NCI-H526 (cell line): ENCODE results near the gene BUB3.
A peak's percentile ranks its signal among the peaks of the same experiment; 100 is the strongest.

Source experiments
- DNase-seq, 2 experiments: peaks; one replicate each; lab custom pipeline; 2025; lab: John Stamatoyannopoulos, UW

The BUB3 gene

GRCh38 chr10:123141791-123142700 lies 12.2 kb upstream of the BUB3 start:
- DNase-seq, result peak; percentile 14 to 39

- DNase-seq, result no peak
Observed at GRCh38 chr10:123142701-123143161, 11.5 kb upstream of the BUB3 start.

GRCh38 chr10:123143162-123143824 lies 10.9 kb upstream of the BUB3 start:
- no peak for DNase-seq

GRCh38 chr10:123143825-123144168 lies 10.4 kb upstream of the BUB3 start:
- DNase-seq, result no peak

- peak; percentile 90 to 94 for DNase-seq
Observed at GRCh38 chr10:123144697-123145541, 9.3 kb upstream of the BUB3 start.

GRCh38 chr10:123145542-123146012 lies 8.6 kb upstream of the BUB3 start:
- peak in 1 of 2 experiments; percentile 69 for DNase-seq

GRCh38 chr10:123146013-123146893 lies 7.9 kb upstream of the BUB3 start:
- peak; percentile 27 to 73 for DNase-seq

- no peak for DNase-seq
Observed at GRCh38 chr10:123146894-123147634, 7.1 kb upstream of the BUB3 start.

GRCh38 chr10:123147635-123148413 lies 6.4 kb upstream of the BUB3 start, which contains the start of gene HMX2:
TSS of gene HMX2 (plus strand) at chr10:123148136. CDS start at chr10:123148379, 243 bp downstream.
- peak; percentile 55 to 90 for DNase-seq

- DNase-seq, result peak; percentile 31 to 33
Observed at GRCh38 chr10:123148414-123149161, 5.6 kb upstream of the BUB3 start.

- DNase-seq, result no peak
Observed at GRCh38 chr10:123149162-123149567, 5.0 kb upstream of the BUB3 start.

GRCh38 chr10:123149568-123150270 lies 4.5 kb upstream of the BUB3 start:
- peak in 1 of 2 experiments; percentile 66 for DNase-seq

GRCh38 chr10:123150271-123150985 lies 3.8 kb upstream of the BUB3 start:
- DNase-seq, result peak; percentile 24 to 85

GRCh38 chr10:123150986-123151736 lies 3.0 kb upstream of the BUB3 start:
- DNase-seq, result peak; percentile 86 to 93

- no peak for DNase-seq
Observed at GRCh38 chr10:123151737-123152135, 2.5 kb upstream of the BUB3 start.

GRCh38 chr10:123153486-123154091 lies 613 bp upstream of the BUB3 start:
- DNase-seq, result peak; percentile 36 to 40
